ENCODE results near the gene ZNFX1.

The ZNFX1 gene

DNA sequence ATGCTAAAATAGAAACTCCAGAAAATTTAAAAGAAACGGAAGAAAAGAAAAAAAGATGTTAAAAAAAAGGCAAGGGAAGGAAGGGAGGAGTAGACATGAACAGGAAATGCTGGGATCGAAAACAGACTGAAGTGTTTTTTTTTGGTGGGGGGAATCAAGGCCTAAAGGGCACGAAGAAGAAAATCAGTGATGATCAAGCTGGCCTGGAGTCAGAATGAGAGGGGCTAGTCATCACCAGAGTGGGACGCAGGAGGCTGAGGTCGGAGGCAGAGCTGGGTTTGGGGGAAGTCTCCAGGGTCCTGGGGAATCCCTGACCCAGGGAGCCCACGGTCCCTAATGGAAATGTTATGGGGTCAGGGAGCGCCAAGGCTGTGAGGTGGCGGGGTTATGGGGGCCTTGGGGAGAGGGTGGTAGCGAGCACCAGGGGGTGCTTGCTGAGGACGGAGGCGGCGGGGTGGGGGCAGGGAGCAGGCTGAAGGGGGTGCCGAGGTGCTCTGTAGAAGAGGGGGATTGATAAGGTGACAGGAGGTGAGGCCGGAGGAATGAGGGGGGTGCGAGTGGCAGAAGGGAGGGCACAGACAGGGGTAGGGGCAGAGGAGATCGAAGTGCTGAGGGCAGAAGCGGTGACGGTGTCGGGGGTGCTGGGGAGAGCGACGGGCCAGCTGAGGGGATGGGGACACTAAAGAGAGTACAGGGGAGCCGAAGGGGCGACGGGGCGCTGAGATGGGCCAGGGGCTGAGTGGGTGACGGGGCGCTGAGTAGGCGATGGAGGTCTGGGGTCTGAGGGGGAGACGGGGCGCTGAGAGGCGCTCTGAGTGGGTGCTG lies 684 bp downstream of the ZNFX1 start:
- H3K27ac Mint-ChIP-seq: peak overlapping the region; percentile 100
- H3K36me3 Mint-ChIP-seq: peaks cover 52% of the 10 kb centered on the region
- H3K4me1 Mint-ChIP-seq (ENCODE audit: low read depth): peaks cover 51% of the 10 kb centered on the region
- H3K27me3 Mint-ChIP-seq: no peaks in the 10 kb centered on the region
- H3K9me3 Mint-ChIP-seq (ENCODE audit: low read depth): peaks cover 6% of the 10 kb centered on the region
- peak overlapping the region; percentile 99 for H3K4me3 Mint-ChIP-seq

DNA sequence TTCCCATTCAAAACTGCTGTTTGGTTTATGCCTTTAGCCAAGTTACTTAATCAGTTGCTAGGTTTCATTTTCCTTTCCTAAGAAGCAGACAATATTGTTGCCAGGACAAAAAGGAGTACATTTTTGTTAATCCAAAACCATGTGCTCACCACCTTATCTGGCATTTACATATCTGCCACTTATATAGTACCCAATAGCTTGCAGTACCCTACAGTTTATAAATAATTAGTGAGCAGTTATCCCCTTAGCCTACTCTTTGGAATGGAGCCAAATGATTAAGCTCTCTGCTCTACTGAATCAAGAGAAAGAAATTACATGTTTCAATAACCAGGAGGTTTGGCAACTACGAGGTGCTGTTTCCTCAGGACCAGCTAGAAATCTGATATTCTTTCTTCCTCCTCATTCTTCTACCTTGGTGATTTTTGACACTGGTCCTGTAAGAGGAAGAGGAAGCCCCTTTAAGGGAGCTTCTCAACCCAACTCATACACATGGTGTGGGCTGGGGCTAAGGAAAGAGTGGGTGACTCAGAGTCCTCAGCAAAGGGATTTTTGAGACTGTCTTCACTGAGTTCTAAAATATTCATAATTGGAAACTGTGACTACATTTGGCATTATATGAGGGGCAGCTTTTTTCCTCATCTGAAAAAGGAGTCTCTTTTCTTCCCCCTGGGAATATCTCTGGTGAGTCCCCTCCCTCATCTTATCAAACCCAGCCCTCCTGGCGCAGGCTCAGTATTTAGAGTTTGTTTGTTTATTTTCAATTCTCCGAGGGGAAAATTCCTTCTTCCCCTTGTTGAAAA lies 1.5 kb downstream of the ZNFX1 start:
- peaks cover 49% of the 10 kb centered on the region for H3K36me3 Mint-ChIP-seq
- peak overlapping the region; percentile 100 for H3K27ac Mint-ChIP-seq
- H3K27me3 Mint-ChIP-seq: no peaks in the 10 kb centered on the region
- H3K4me1 Mint-ChIP-seq (ENCODE audit: low read depth): peaks cover 49% of the 10 kb centered on the region
- peak overlapping the region; percentile 99 for H3K4me3 Mint-ChIP-seq
- H3K9me3 Mint-ChIP-seq (ENCODE audit: low read depth): peaks cover 4% of the 10 kb centered on the region

DNA sequence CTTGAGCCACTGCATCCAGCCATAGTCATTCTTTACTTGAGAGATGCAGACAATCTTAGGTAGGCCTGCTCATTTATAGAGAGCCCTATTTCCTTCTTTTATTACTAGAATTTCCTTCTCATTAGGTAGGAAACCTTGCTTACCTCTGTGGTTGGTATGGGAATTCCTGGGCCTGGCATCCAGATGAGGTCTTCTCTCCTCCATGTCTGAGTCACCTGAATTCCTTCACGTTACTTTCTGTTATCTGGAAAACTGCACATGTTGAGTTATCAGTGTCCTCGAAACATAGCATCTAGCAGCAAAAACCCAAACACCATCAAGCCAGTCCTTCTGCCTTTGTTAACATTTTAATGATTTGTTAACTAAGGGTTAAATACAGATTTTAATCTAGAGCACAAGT lies 2.2 kb downstream of the ZNFX1 start:
- Mint-ChIP-seq H3K9me3 (ENCODE audit: low read depth) (no peaks in the 10 kb centered on the region), H3K27ac (peak overlapping the region; percentile 100), H3K27me3 (no peaks in the 10 kb centered on the region), H3K4me1 (ENCODE audit: low read depth) (peaks cover 50% of the 10 kb centered on the region), H3K36me3 (peaks cover 46% of the 10 kb centered on the region), H3K4me3 (peak overlapping the region; percentile 99)

DNA sequence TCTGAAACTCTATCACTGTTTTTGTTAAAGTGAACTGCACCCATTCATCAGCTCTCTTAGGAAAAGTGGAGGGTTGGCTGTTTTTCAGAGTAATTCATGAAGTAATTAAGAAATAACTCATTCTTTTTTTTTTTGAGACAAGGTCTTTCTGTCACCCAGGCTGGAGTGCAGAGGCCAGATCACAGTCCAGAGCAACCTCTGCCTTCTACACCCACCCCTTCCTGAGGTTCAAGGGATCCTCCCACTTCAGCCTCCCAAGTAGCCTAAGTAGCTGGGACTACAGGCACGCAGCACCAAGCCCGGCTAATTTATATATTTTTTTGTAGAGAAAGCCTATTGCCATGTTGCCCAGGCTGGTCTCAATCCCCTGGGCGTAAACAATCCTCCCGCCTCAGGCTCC lies 2.6 kb downstream of the ZNFX1 start:
- no peaks in the 10 kb centered on the region for H3K9me3 Mint-ChIP-seq (ENCODE audit: low read depth)
- peaks cover 46% of the 10 kb centered on the region for H3K36me3 Mint-ChIP-seq
- peak overlapping the region; percentile 99 for H3K4me3 Mint-ChIP-seq
- H3K27me3 Mint-ChIP-seq: no peaks in the 10 kb centered on the region
- peak overlapping the region; percentile 100 for H3K27ac Mint-ChIP-seq
- peaks cover 53% of the 10 kb centered on the region for H3K4me1 Mint-ChIP-seq (ENCODE audit: low read depth)

DNA sequence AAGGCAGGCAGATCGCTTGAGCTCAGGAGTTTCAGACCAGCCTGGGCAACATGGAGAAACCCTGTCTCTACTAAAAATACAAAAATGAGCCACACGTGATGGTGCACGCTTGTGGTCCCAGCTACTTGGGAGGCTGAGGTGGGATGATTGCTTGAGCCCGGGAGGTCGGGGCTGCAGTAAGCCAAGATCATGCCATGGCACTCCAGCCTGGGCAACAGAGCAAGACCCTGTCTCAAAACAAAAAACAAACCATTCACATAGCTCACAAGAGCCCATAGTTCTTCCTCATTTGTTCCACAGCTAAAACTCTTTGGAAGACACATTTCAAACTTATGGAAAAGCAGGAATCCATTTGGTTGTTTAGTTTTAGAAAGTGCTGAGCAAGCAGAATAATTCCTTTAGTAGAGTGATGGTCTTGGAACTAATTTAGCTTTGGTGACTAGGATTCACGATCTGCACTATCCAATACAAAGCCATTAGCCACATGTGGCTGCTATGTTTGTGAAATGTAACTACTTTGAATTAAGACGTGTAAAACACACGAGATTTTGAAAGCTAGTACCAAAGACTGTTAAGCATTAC lies 4.1 kb downstream of the ZNFX1 start:
- H3K9me3 Mint-ChIP-seq (ENCODE audit: low read depth): no peaks in the 10 kb centered on the region
- no peak overlapping the region for H3K27ac Mint-ChIP-seq
- peak overlapping the region; percentile 47 for H3K4me3 Mint-ChIP-seq
- H3K27me3 Mint-ChIP-seq: no peaks in the 10 kb centered on the region
- H3K4me1 Mint-ChIP-seq (ENCODE audit: low read depth): peaks cover 60% of the 10 kb centered on the region
- peaks cover 44% of the 10 kb centered on the region for H3K36me3 Mint-ChIP-seq

DNA sequence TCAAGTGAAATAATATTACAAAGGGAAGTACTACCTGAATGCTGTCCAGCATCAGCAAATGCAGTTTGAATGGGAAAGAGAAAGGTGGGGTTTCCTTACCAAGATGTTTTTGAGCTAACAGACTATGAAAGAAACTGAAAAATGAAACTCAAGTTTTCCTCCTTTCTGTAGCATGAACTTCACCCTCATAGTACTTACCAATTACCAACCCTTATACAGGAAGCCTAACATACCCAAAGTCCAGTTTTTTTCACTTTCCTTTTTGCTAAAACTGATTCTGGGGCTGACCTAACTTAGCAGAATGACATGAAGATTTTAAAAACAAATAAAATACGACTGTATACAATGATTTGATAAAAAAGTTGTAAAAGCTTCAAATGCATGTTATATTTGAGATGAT lies 5.2 kb downstream of the ZNFX1 start:
- Mint-ChIP-seq H3K4me3 (peak overlapping the region; percentile 70), H3K27me3 (no peaks in the 10 kb centered on the region), H3K36me3 (peaks cover 46% of the 10 kb centered on the region), H3K27ac (peak overlapping the region; percentile 77), H3K4me1 (ENCODE audit: low read depth) (peaks cover 68% of the 10 kb centered on the region), H3K9me3 (ENCODE audit: low read depth) (no peaks in the 10 kb centered on the region)

DNA sequence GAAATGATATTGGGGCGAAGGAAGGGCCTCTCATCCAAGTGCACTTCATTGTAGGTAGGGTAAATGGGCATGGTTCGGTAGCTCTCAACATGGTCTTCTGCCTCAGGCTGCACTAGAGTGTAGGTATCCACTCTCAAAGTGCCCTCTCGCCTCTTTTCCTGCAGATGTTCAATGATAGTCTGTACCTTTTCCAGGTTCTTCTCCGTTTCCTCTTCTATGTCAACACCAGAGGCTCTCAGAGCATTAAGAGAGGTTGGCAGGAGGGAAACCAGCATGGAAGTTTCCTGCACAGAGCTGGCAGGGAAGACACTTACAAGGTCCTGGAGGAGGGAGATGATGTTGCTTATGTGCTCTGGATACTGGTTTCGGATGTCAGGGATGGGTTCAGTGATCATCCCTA lies 7.1 kb downstream of the ZNFX1 start:
- Mint-ChIP-seq H3K4me3 (peak overlapping the region; percentile 84), H3K27ac (no peak overlapping the region), H3K36me3 (peaks cover 44% of the 10 kb centered on the region), H3K9me3 (ENCODE audit: low read depth) (no peaks in the 10 kb centered on the region), H3K4me1 (ENCODE audit: low read depth) (peaks cover 77% of the 10 kb centered on the region), H3K27me3 (no peaks in the 10 kb centered on the region)

DNA sequence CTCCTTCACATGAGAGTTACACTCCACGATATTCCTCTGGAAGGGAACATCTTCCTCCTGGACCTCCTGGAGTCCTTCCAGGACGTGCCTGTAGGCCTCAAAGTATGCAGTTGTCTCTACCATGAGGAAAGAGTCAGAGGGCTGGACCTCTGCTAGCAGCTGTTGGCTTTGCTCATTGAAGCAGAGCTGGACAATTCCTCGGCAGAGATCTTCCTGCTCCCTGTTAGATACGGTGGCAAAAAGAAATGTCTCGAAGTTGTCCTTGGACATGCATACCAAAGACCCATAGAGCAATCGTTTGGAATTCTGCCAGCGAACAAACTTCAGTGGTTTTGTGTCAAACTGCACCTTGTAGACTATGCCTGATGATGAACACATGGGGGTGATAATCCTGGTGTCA lies 7.7 kb downstream of the ZNFX1 start:
- H3K27me3 Mint-ChIP-seq: no peaks in the 10 kb centered on the region
- peaks cover 42% of the 10 kb centered on the region for H3K36me3 Mint-ChIP-seq
- H3K4me3 Mint-ChIP-seq: peak overlapping the region; percentile 84
- no peaks in the 10 kb centered on the region for H3K9me3 Mint-ChIP-seq (ENCODE audit: low read depth)
- peaks cover 75% of the 10 kb centered on the region for H3K4me1 Mint-ChIP-seq (ENCODE audit: low read depth)
- peak overlapping the region; percentile 68 for H3K27ac Mint-ChIP-seq

DNA sequence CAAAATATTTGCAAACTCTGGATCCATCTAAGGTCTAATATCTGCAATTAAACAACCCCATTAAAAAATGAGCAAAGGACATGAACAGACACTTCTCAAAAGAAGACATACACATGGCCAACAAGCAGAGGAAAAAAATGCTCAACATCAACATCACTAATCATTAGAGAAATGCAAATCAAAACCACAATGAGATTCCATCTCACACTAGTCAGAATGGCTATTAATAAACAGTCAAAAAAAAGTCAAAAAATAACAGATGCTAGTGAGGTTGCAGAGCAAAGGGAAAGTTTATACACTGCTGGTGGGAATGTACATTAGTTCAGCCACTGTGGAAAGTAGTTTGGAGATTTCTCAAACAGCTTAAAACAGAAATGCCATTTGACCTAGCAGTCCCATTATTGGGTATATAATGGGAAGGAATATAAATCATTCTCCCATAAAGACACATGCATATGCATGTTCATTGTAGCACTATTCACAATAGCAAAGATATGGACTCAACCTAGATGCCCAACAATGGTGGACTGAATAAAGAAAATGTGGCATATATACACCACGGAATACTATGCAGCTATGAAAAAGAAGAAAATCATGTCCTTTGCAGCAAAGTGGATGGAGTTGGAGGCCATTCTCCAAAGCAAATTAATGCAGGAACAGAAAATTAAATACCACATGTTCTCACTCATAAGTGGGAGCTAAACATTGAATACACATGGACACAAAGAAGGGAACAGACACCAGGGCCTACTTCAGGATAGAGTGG lies 9.1 kb downstream of the ZNFX1 start:
- Mint-ChIP-seq H3K9me3 (ENCODE audit: low read depth) (no peaks in the 10 kb centered on the region), H3K36me3 (peaks cover 41% of the 10 kb centered on the region)

DNA sequence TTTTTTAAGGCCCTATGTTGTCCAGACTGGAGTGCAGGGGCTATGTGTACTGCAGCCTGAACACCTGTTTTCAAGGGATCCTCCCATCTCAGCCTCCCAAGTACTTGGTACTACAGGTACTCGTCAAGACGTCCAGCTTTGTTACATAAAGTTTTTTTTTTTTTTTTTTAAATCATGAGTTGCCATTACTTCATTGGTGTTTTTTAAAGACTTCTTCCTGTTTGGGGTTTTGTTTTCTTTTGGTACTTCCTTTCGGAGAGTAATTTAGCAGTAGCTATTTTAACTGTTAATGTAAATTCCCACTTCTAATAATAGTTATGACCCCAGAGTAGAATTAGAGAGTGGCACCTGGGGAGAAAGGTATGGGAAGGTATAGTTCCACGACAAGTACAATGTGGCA lies 10.5 kb downstream of the ZNFX1 start:
- H3K27me3 Mint-ChIP-seq: no peaks in the 10 kb centered on the region
- H3K36me3 Mint-ChIP-seq: peaks cover 45% of the 10 kb centered on the region
- H3K4me3 Mint-ChIP-seq: peak overlapping the region; percentile 89
- H3K4me1 Mint-ChIP-seq (ENCODE audit: low read depth): peaks cover 72% of the 10 kb centered on the region
- no peaks in the 10 kb centered on the region for H3K9me3 Mint-ChIP-seq (ENCODE audit: low read depth)
- H3K27ac Mint-ChIP-seq: peak overlapping the region; percentile 59

More for the DNA sequence above, 9.1 kb downstream of the ZNFX1 start:
- Mint-ChIP-seq H3K4me1 (ENCODE audit: low read depth) (peaks cover 73% of the 10 kb centered on the region), H3K27me3 (no peaks in the 10 kb centered on the region), H3K27ac (peak overlapping the region; percentile 71), H3K4me3 (peak overlapping the region; percentile 84)

DNA sequence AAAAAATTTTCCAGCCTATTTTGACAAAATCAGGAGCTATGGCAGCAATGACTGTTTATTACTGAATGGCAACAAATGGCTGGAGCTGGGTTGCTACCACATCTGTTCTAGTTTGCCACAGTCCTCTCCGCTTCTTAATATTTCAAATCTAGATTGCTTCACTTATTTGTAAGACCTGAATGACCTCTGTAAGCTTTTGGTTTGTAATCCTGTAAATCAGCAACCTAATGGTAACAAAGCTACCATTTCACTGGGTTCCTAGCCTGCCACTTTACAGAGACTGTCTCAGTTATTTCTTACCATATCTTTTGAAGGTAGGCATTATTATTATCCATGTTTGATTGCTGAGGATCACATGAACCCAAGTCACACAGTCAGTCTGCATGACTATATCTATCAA lies 15.4 kb downstream of the ZNFX1 start:
- Mint-ChIP-seq H3K27ac (no peak overlapping the region), H3K36me3 (peaks cover 20% of the 10 kb centered on the region), H3K4me3 (no peak overlapping the region), H3K4me1 (ENCODE audit: low read depth) (peaks cover 44% of the 10 kb centered on the region), H3K27me3 (no peaks in the 10 kb centered on the region), H3K9me3 (ENCODE audit: low read depth) (peaks cover 3% of the 10 kb centered on the region)

DNA sequence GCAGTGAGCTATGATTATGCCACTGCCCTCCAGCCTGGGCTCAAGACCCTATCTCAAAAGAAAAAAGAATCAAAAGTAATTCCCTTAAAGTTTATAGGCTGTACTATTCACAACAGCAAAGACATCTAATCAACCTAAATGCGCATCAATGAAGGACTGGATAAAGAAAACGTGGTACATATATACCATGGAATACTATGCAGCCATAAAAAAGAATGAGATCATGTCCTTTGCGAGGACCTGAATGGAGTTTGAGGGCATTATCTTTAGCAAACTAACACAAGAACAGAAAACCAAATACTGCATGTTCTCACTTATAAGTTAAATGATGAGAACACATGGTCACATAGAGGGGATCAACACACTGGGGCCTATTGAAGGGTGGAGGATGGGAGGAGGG lies 16.7 kb downstream of the ZNFX1 start:
- Mint-ChIP-seq H3K4me3 (no peak overlapping the region), H3K27ac (no peak overlapping the region), H3K4me1 (ENCODE audit: low read depth) (peaks cover 32% of the 10 kb centered on the region), H3K9me3 (ENCODE audit: low read depth) (peaks cover 3% of the 10 kb centered on the region), H3K27me3 (no peaks in the 10 kb centered on the region), H3K36me3 (peaks cover 16% of the 10 kb centered on the region)

DNA sequence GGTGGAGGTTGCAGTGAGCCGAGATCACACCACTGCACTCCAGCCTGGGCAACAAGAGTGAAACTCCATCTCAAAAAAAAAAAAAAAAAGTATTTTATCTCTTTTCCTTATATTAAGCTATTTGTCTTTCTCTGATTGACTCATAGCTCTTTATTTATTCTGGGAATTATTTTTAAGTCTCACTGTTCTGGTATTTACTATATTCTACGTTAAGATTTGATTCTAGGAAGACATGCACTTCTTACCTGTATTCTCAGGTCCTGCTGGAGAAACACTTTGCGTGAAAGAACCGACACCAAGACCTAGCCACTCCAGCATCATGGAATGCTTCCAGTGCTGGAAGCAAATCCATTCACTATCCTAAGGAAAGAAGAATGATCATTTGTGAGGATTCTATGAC lies 17.6 kb downstream of the ZNFX1 start:
- peaks cover 25% of the 10 kb centered on the region for H3K4me1 Mint-ChIP-seq (ENCODE audit: low read depth)
- peak overlapping the region; percentile 54 for H3K27ac Mint-ChIP-seq
- H3K4me3 Mint-ChIP-seq: no peak overlapping the region
- peaks cover 13% of the 10 kb centered on the region for H3K36me3 Mint-ChIP-seq
- peaks cover 3% of the 10 kb centered on the region for H3K9me3 Mint-ChIP-seq (ENCODE audit: low read depth)
- no peaks in the 10 kb centered on the region for H3K27me3 Mint-ChIP-seq

DNA sequence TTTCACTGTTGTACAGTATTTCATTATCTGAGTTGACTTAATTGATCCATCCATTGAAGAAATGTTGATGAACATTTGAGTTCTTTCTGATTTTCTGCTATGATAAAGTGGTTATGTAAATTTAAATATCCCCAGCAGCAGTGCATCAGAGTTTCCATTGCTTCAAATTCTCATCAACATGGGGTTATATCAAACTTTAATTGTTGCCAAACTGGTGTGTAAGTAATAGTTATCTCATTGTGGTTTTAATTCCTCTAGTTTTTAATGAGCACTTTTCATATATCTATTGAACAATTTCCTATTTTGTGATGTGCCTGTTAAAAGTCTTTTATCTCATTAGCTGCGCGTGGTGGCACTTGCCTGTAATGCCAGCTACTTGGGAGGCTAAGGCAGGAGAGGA lies 18.1 kb downstream of the ZNFX1 start:
- H3K9me3 Mint-ChIP-seq (ENCODE audit: low read depth): peaks cover 3% of the 10 kb centered on the region
- H3K27me3 Mint-ChIP-seq: no peaks in the 10 kb centered on the region
- peak overlapping the region; percentile 54 for H3K27ac Mint-ChIP-seq
- peak overlapping the region; percentile 7 for H3K4me3 Mint-ChIP-seq
- H3K36me3 Mint-ChIP-seq: peaks cover 13% of the 10 kb centered on the region
- peaks cover 24% of the 10 kb centered on the region for H3K4me1 Mint-ChIP-seq (ENCODE audit: low read depth)
